DMS53 treated with DMSO at 0.1 percent for 48 hours (cell line): ENCODE data around the gene OR2W1.

Source experiments
- DNase-seq: peaks from one replicate; lab custom pipeline; 2025; ENCODE audit not compliant: unreplicated experiment; lab: John Stamatoyannopoulos, UW

The OR2W1 gene

GRCh38 chr6:28996844-28997510, 48.0 kb downstream of the OR2W1 start:
- DNase-seq: no peak

GRCh38 chr6:28995093-28995650, 49.8 kb downstream of the OR2W1 start:
- DNase-seq: no peak
